ENCODE data around the gene CHST2. TPM values are rescaled to one million over a fixed set of nuclear protein-coding genes. Genes with fewer than 3 reads are reported as not detected.

Gene CHST2
- total RNA-seq, 1 donor from 2014 or later, result 5.9 TPM

DNA sequence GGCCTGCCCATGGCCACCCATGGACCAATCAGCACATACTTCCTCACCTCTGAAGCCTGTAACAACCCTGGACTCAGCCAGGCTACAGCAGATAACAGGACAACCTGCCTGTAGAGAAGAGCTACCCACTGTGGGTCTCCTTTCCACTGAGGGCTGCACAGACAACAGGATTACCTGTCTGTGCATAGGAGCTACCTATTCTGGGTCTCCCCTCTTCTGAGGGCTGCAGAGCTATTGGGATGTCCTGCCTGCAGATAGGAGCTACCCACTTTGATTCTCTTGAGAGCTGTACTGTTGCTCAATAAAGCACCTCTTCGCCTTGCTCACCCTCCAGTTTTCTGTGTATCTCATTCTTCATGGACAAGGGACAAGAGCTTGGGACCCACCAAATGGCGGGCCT, 23.8 kb upstream of the CHST2 start:
- Histone ChIP-seq H3K4me3 (no peak overlapping the region), H3K27ac (no peak overlapping the region), H3K4me2 (no peak overlapping the region), H4K20me1 (ENCODE audit: low read depth) (no peaks in the 10 kb centered on the region), H3K27me3 (no peaks in the 10 kb centered on the region), H2AFZ (replicated peaks) (no peak overlapping the region), H3K9ac (no peak overlapping the region), H3K36me3 (no peaks in the 10 kb centered on the region), H3K4me1 (peaks cover 3% of the 10 kb centered on the region), H3K9me3 (ENCODE audit: low read depth) (no peaks in the 10 kb centered on the region), H3F3A (ENCODE audit: low read depth) (no peaks in the 10 kb centered on the region), H3K79me2 (ENCODE audit: low read depth) (no peaks in the 10 kb centered on the region)
- TF ChIP-seq EZH2phosphoT487 (IDR thresholded peaks at IDR 0.05), result no peak
- no peak for TF ChIP-seq EZH2 (IDR thresholded peaks at IDR 0.05)
- TF ChIP-seq, protein P1, sequence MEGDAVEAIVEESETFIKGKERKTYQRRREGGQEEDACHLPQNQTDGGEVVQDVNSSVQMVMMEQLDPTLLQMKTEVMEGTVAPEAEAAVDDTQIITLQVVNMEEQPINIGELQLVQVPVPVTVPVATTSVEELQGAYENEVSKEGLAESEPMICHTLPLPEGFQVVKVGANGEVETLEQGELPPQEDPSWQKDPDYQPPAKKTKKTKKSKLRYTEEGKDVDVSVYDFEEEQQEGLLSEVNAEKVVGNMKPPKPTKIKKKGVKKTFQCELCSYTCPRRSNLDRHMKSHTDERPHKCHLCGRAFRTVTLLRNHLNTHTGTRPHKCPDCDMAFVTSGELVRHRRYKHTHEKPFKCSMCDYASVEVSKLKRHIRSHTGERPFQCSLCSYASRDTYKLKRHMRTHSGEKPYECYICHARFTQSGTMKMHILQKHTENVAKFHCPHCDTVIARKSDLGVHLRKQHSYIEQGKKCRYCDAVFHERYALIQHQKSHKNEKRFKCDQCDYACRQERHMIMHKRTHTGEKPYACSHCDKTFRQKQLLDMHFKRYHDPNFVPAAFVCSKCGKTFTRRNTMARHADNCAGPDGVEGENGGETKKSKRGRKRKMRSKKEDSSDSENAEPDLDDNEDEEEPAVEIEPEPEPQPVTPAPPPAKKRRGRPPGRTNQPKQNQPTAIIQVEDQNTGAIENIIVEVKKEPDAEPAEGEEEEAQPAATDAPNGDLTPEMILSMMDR (IDR thresholded peaks at IDR 0.05), result no peak
- DNase-seq (ENCODE audit: low spot score), result no peak
- Mint-ChIP-seq H3K27me3 (ENCODE audit: insufficient read depth, low read depth) (peaks cover 2% of the 10 kb centered on the region), H3K36me3 (no peaks in the 10 kb centered on the region), H3K9me3 (no peaks in the 10 kb centered on the region), H3K27ac (no peak overlapping the region), H3K4me3 (no peak overlapping the region), H3K4me1 (peaks cover under 1% of the 10 kb centered on the region)

DNA sequence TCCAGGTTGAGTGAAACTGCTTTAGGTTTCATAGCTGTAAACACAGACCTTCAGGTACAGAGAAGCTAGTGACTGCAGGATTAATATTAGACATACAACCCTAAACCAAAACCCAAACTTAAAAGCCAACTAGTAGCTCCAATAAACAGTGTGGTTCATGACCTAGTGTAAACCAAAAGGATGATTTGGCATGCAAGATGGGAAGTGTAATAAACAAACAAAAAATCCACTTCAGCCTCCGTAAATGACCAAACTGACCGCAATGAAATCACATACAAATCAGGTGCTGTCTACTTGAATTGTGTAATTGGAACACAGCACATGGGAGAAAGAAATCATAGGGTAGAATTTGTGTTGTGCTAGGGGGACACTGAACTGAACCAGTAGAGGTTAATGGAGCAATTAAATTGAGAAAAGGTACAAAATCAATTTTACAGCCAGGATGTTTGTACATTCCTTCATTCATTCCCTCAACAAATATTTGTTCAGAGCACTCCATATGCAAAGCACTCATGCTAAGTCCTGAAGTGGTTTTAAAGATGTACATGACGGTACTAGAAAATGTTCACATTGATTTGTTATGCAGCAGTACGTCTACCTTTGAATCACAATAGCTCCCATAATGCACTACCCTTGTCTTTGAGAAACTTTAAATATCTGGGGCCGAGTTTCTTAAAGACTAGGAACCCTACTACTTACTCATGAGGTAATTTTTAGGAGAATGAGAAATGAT, 21.4 kb upstream of the CHST2 start:
- no peaks in the 10 kb centered on the region for H3K27me3 ChIP-seq
- H3K9me3 Mint-ChIP-seq, result peaks cover 2% of the 10 kb centered on the region
- H3K9me3 ChIP-seq (ENCODE audit: low read depth), result no peaks in the 10 kb centered on the region
- no peak overlapping the region for H3K4me3 Mint-ChIP-seq
- peaks cover 2% of the 10 kb centered on the region for H3K27me3 Mint-ChIP-seq (ENCODE audit: insufficient read depth, low read depth)
- H3K36me3 Mint-ChIP-seq, result no peaks in the 10 kb centered on the region
- no peak overlapping the region for H3K9ac ChIP-seq
- no peak overlapping the region for H3K27ac Mint-ChIP-seq
- no peak for DNase-seq (ENCODE audit: low spot score)
- H2AFZ ChIP-seq (replicated peaks), result no peak overlapping the region
- H3K4me1 Mint-ChIP-seq, result no peaks in the 10 kb centered on the region
- H3K36me3 ChIP-seq, result no peaks in the 10 kb centered on the region
- no peak overlapping the region for H3K27ac ChIP-seq
- no peaks in the 10 kb centered on the region for H3K79me2 ChIP-seq (ENCODE audit: low read depth)
- H3K4me3 ChIP-seq, result no peak overlapping the region
- H4K20me1 ChIP-seq (ENCODE audit: low read depth), result no peaks in the 10 kb centered on the region
- no peaks in the 10 kb centered on the region for H3K4me1 ChIP-seq
- TF ChIP-seq EZH2phosphoT487 (IDR thresholded peaks at IDR 0.05), result no peak
- no peak for TF ChIP-seq EZH2 (IDR thresholded peaks at IDR 0.05)
- TF ChIP-seq, protein P1 (IDR thresholded peaks at IDR 0.05), result no peak
- no peaks in the 10 kb centered on the region for H3F3A ChIP-seq (ENCODE audit: low read depth)
- H3K4me2 ChIP-seq, result no peak overlapping the region

DNA sequence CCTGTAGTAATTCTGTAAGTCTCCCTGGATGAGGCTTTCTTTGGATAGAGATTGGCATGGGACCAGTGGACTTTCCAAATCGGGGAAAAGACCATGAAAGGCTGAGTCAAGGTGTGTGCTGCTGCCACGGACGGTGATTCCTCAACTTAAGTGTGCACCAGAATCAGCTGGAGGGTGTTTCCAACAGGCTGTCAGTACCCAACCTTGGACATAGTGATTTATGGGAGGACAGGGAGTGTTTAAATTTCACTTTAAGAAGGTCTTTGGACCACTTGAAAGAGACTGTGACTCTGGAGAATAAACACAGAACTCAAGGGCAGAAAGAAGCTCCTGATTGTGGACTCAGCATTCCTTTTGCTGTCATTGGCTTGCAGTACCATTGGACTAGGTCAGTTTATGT, 20.4 kb upstream of the CHST2 start:
- H3K4me3 Mint-ChIP-seq, result no peak overlapping the region
- H3K36me3 Mint-ChIP-seq, result no peaks in the 10 kb centered on the region
- H3K27ac ChIP-seq, result no peak overlapping the region
- H3K27ac Mint-ChIP-seq, result no peak overlapping the region
- H3F3A ChIP-seq (ENCODE audit: low read depth), result no peaks in the 10 kb centered on the region
- DNase-seq (ENCODE audit: low spot score), result no peak
- no peaks in the 10 kb centered on the region for H3K27me3 ChIP-seq
- no peaks in the 10 kb centered on the region for H3K9me3 ChIP-seq (ENCODE audit: low read depth)
- no peaks in the 10 kb centered on the region for H3K79me2 ChIP-seq (ENCODE audit: low read depth)
- H3K36me3 ChIP-seq, result no peaks in the 10 kb centered on the region
- no peak overlapping the region for H2AFZ ChIP-seq (replicated peaks)
- peaks cover 6% of the 10 kb centered on the region for H3K9me3 Mint-ChIP-seq
- H3K4me1 Mint-ChIP-seq, result no peaks in the 10 kb centered on the region
- TF ChIP-seq EZH2phosphoT487 (IDR thresholded peaks at IDR 0.05), result no peak
- TF ChIP-seq, protein P1 (IDR thresholded peaks at IDR 0.05), result no peak
- no peak for TF ChIP-seq EZH2 (IDR thresholded peaks at IDR 0.05)
- H3K27me3 Mint-ChIP-seq (ENCODE audit: insufficient read depth, low read depth), result peaks cover 2% of the 10 kb centered on the region
- H4K20me1 ChIP-seq (ENCODE audit: low read depth), result no peaks in the 10 kb centered on the region
- H3K4me1 ChIP-seq, result no peaks in the 10 kb centered on the region
- H3K4me3 ChIP-seq, result no peak overlapping the region
- no peak overlapping the region for H3K4me2 ChIP-seq
- no peak overlapping the region for H3K9ac ChIP-seq
